ENCODE results near the gene CACNA1G.

CACNA1G gene

GRCh38 chr17:50550661-50551432 is 9.7 kb upstream of the CACNA1G start:
- TF ChIP-seq CTCF (IDR thresholded peaks at IDR 0.05; ENCODE audit: poor library complexity, severe bottlenecking): peak; percentile 49
- Histone ChIP-seq H3K27ac (ENCODE audit: poor library complexity, severe bottlenecking) (no peak overlapping the region), H3K36me3 (ENCODE audit: low read depth) (peaks cover 14% of the 10 kb centered on the region), H3K27me3 (ENCODE audit: insufficient read depth, poor library complexity, severe bottlenecking) (no peaks in the 10 kb centered on the region), H3K9me3 (ENCODE audit: severe bottlenecking) (no peaks in the 10 kb centered on the region), H3K4me3 (ENCODE audit: severe bottlenecking) (no peak overlapping the region), H3K4me1 (ENCODE audit: insufficient read depth, poor library complexity, severe bottlenecking) (no peaks in the 10 kb centered on the region)
- no peak for DNase-seq (ENCODE audit: low spot score)
- ATAC-seq (ENCODE audit: low read depth): no peak

GRCh38 chr17:50551433-50551815 is 9.1 kb upstream of the CACNA1G start:
- no peak overlapping the region for H3K4me3 ChIP-seq (ENCODE audit: severe bottlenecking)
- no peak overlapping the region for H3K27ac ChIP-seq (ENCODE audit: poor library complexity, severe bottlenecking)
- no peak for TF ChIP-seq CTCF (IDR thresholded peaks at IDR 0.05; ENCODE audit: poor library complexity, severe bottlenecking)
- no peaks in the 10 kb centered on the region for H3K4me1 ChIP-seq (ENCODE audit: insufficient read depth, poor library complexity, severe bottlenecking)
- H3K36me3 ChIP-seq (ENCODE audit: low read depth): peaks cover 14% of the 10 kb centered on the region
- H3K27me3 ChIP-seq (ENCODE audit: insufficient read depth, poor library complexity, severe bottlenecking): no peaks in the 10 kb centered on the region
- DNase-seq (ENCODE audit: low spot score) (no peak), ATAC-seq (ENCODE audit: low read depth) (no peak)
- no peaks in the 10 kb centered on the region for H3K9me3 ChIP-seq (ENCODE audit: severe bottlenecking)

GRCh38 chr17:50551884-50552283 is 8.6 kb upstream of the CACNA1G start:
- Histone ChIP-seq H3K9me3 (ENCODE audit: severe bottlenecking) (no peaks in the 10 kb centered on the region), H3K36me3 (ENCODE audit: low read depth) (peaks cover 14% of the 10 kb centered on the region), H3K27ac (ENCODE audit: poor library complexity, severe bottlenecking) (no peak overlapping the region), H3K4me1 (ENCODE audit: insufficient read depth, poor library complexity, severe bottlenecking) (no peaks in the 10 kb centered on the region), H3K4me3 (ENCODE audit: severe bottlenecking) (no peak overlapping the region), H3K27me3 (ENCODE audit: insufficient read depth, poor library complexity, severe bottlenecking) (no peaks in the 10 kb centered on the region)
- no peak for TF ChIP-seq CTCF (IDR thresholded peaks at IDR 0.05; ENCODE audit: poor library complexity, severe bottlenecking)
- no peak for ATAC-seq (ENCODE audit: low read depth)
- no peak for DNase-seq (ENCODE audit: low spot score)

GRCh38 chr17:50554201-50554600 is 6.3 kb upstream of the CACNA1G start:
- Histone ChIP-seq H3K27ac (ENCODE audit: poor library complexity, severe bottlenecking) (no peak overlapping the region), H3K4me1 (ENCODE audit: insufficient read depth, poor library complexity, severe bottlenecking) (no peaks in the 10 kb centered on the region), H3K27me3 (ENCODE audit: insufficient read depth, poor library complexity, severe bottlenecking) (peaks cover 4% of the 10 kb centered on the region)

More at GRCh38 chr17:50554201-50554600, 6.3 kb upstream of the CACNA1G start:
- no peak for TF ChIP-seq CTCF (IDR thresholded peaks at IDR 0.05; ENCODE audit: poor library complexity, severe bottlenecking)
- ATAC-seq (ENCODE audit: low read depth) (no peak), DNase-seq (ENCODE audit: low spot score) (no peak)
- Histone ChIP-seq H3K36me3 (ENCODE audit: low read depth) (peaks cover 14% of the 10 kb centered on the region), H3K9me3 (ENCODE audit: severe bottlenecking) (no peaks in the 10 kb centered on the region), H3K4me3 (ENCODE audit: severe bottlenecking) (no peak overlapping the region)

All from RWPE2 (cell line).